Measurements from ENCODE around the gene TBX4.
"Not testable (repeated sequence)": the region's sequence is repeated elsewhere in the genome, so short reads cannot be mapped to it uniquely, and the experiment has no call there.

The TBX4 gene

DNA sequence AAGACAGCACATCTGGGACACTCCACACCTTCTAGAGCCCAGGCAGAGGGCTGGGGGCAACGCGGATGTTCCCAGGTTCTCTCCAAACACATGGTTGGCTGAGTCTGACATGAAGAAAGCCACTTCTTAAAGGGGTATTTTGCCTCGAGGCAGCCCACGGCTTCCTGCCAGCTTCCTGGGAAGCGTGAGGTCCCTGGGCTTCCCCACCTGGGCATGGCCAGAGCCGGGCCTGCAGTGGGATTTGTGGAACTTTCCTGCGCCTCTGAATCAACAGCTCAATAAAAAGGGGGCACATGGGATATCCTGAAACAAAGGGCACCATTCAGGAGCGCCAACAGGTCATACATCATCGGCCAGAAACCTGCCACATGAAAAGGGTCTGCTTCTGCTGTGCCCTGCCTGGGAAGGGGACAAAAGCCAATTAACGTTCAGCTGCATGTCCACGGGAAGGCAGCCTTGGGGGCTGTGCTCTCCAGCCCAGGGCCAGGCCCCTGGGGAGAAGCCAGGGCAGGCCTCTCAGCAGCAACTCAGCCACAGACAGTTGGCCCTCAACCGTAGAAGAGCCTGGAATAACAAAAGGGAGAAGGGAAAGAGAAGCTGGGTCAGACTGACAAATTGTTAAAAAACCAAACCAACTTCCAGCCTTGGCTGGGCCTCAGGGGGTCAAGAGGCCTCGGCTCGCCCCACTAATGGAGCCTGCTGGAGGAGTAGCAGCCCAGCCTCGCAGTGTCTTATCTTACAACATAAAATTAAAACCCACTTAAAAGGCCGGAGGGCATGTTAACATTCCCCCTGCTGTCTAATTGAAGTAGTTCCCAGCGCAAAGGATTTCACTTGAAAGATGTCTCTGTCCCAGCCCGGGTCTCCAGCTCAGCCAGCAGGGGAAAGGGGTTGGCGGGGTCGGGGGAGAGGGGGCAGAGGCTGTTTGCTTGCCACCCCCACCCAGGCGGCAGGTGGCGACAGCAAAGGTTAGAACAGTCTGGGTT, 34.2 kb downstream of the TBX4 start:
- no peak for DNase-seq

DNA sequence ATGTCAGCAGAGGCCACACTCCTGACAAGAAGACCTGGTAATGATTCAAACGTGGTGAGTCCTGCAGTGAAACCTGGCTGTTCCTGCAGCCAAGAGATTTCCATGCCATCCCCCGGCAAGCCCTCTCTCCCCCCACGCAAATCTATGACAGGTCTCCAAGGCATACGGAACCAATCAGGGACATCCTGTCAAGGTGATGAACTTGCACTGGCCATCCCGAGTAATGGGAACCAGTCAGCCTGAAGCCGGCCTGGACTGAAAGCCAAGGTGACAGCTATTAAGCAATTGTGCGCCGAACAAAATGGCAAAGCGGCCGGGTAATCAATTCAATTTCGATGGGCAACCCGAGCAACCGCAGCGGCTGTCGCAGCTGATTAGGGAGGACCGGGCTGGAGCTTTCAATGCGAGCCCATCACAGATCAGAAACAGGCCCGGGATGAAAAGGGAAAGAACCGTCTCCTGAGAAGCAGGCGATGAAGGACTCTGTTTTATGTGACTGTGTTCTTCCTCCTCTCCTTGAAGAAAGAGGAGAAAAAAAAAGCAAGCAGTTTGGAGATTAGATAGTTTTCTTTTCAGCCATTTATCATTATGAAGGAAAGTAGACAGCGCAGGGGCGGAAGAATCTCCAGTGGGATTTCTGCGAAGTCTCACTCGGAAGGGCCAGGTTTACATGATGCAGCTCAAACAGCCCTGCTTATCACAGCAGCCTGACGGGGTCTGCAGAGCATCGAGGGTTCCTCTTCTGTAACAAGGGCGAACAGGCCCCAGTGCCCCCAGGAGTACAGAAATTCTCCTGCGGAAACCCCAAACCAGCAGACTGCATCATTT, 35.2 kb downstream of the TBX4 start:
- no peak for DNase-seq

DNA sequence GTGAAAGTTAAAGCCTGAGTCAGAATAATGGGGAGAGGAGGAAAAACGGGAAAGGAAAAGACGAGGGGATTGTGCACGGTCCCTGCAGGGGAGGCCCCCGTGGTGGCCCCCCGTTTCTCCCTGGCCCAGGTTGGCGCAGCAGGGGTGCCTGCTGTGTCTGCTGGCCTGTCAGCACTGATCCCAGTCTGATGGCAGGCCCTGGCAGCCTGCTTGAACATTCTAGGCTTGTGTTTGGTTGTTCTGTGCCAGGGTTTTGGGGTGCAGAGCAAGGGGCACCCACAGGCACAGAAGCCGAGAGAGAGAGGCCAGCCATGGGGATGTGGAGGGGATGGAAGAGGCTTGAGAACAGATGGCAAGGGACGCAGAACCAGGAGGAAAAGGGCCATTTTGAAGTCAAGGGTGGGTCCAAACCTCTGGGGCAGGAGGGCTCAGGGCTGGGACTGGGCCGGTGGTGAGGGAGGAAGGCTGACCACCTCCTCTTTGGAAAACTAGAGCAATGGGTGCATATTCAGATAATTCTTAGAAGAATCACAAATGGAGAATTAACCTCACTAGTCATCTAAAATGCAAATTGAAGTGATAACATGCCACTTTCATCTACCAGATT, 35.9 kb downstream of the TBX4 start:
- DNase-seq: no peak

DNA sequence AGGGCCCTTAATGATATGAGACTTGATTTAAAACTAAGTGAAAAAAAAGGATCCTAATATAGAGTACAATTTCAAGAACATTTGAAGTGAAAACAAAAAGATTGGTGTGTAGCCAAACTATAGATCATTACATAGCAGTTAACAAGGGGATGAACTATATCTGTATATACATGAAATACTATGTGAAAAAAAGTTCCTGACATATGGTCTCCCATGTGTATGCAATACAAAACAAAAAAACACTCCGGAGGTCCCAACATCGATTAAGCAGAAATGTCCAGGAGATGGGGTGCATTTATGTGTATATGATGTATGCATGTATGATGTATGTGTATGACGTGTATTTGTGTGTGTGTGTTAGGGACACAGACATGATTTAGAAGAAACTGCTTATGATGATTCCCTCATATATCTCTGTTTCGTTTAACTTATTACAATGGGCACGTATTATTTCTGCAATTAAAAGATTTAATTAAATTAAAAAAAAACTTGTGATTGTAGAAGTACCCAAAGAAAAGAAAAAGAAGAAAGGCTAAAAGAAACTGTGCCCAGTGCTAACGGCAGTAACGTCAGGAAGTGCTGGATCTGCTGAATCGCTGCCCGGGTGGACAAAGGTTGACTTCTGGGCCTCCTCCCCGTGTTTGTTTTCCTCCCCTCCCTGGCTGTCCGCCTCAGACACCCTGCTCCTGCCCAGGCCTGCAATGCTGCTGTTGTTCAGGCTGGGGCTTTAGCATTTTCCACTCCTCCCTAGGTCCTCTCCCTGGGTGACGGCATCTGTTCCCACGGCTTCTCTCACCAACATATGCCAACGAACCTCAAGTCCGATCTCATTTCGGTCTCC, 36.9 kb downstream of the TBX4 start:
- no peak for DNase-seq

DNA sequence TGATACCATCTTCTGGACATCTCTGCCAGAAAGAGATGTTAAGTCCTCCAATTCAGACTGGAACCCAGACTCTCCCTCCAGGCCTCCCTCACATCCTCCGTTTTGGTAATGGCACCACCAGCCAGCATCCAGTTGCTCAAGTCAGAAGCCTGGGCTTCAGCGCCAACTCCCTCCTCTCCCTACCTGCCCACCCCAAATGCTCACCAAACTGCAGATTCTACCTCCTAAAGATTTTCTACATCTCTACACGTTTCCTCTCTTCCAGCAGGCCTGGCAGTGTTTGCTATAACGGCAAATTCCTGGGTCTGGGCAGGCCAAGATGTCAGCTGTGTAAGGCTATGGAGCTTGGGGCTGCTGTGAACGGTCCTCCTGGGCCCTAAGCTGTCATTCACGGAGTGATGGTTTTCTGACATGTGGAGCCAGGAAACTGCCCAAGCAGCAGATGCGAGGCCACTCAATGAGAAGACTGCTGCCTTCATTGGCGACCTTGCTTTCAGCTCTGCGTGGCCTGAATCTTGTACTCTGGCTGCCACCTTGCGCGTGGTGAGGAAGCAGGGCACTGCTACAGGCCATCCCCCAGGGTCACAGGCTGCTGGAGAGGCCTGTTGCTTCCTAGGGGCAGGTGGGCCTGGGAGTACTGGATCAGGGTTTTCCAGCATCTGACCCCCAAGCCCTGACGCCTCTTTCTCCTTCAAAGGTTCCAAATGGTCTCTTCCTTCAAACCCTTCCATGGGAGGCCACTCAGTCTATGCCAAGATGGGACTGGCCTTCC, 37.7 kb downstream of the TBX4 start:
- no peak for DNase-seq

DNA sequence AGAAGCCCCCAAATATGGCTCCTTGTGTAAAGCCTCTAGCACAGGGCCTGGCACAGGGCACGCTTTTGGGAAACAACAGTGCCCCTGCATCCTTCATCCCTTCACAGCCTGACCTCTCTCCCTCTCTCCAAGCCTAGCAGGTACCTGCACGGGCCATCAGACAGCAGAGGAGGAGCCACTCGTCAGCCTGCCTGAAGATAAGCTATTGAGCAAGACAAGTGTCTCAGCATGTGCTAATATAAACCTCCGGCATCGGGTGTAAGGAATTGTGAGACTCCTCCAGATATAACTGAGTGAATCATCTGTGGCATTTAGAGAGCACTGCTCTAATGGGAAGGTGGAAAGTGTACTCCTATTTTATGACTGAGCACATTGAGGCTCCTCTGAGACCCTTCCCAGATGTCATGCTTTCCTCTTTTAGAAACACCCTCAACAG, 38.3 kb downstream of the TBX4 start:
- no peak for DNase-seq

DNA sequence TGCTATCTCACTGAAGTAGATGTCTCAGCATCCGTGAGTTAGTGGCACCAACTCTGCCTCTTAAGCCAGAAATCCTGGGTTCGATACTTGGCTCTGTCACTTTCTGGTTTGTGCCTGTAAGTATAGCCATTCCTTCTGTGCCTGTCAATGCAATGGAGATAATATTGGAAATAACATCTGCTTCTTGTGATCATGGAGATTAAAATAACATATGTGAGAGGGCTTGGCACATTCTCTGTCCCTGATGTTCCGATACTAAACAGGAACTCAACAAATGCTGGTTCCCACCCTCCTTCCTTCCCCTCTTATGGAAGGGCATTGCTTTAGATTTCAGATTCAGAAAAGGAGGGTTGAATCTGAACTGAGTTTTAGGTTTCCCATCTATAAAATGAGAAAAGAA, 39.8 kb downstream of the TBX4 start:
- no peak for DNase-seq

DNA sequence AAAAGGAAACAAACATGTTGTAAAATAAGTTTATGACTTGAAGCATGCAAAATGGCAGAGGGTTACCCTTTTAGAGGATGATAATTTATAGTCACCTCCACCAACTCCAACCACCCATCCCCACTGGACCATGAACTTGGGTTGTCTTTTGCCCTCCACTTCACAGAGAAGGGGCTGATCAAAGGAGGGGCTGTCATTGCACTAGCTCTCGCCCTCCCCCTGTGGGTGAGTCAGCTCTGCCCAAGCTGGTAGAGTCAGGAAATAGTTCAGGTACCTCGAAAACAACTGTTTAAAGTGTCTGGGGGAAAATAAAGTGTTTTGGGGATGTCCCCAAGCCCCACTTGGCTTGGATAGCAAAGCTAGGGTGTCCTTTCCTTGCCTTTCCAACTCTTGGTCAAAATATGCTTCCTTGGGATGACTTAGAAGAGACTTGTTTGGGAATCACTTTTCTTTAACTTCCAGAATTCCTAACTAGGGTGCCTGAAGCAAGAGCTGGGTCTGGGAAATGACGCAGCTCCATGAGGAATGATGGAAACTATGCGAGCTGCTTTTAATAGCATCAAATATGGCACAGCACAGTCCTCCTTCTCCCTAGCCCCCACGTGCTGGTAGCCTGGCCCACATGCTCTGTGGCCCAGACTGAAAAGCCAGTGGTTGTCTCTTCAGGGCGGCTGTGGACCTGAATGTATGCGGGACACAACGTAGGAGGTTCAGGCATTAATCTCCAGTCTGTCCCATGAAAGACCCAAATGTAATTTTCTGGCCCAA, 40.7 kb downstream of the TBX4 start:
- DNase-seq: no peak

DNA sequence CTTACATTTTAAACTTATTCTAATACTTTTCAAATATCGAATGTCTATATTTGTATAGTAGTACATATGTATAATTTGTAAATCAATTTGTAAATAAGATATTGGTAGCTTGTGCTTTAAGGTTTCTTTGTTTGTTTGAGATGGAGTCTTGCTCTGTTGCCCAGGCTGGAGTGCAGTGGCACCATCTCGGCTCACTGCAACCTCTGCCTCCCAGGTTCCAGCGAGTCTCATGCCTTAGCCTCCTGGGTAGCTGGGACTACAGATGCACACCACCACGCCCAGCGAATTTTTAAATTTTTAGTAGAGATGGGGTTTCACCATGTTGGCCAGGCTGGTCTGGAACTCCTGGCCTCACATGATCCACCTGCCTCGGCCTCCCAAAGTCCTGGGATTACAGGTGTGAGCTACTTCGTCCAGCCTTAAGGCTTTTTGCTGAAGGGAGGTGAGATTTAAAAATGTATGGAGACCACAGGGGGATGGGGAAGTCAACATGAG, 41.7 kb downstream of the TBX4 start:
- DNase-seq: not testable (repeated sequence)

DNA sequence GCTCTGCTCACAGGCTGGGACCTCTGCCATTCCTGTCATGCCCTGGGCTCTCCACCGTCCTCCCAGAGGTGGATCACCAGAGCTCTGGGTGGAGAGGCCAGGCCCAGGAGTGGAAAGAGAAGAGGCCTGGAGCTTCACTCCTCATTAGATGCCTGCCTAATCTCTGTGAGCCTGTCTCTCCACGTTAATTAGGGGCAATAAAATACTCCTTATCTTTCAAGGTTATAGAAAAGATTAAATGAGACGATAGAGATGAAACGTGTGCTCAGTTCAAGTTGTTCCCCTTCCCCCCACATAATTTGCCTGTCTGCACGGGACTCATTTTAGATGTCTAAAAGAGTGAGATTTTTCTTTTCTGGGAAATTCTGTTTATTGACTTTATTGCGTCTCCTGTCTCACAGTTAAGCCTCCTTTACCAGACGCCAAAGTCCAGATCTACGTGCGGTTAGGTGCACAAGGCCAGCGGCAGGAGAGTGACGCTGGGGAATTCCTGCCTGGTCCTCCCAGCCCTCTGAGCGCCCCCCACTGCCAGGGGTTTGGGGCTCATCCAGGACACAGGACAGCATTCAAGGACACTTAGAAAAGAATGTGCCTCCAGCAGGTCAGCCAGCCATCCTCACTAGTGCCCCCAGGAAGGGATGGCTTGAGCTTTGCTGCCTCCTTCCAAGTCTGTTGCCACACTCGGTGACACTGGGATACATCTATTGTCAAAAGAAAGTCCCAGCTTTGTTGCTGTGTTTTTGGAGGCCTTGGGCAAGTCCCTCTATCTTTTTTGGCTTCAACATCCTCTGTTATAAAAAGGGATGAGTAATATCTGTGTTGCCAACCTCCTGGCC, 42.3 kb downstream of the TBX4 start:
- DNase-seq: no peak

DNA sequence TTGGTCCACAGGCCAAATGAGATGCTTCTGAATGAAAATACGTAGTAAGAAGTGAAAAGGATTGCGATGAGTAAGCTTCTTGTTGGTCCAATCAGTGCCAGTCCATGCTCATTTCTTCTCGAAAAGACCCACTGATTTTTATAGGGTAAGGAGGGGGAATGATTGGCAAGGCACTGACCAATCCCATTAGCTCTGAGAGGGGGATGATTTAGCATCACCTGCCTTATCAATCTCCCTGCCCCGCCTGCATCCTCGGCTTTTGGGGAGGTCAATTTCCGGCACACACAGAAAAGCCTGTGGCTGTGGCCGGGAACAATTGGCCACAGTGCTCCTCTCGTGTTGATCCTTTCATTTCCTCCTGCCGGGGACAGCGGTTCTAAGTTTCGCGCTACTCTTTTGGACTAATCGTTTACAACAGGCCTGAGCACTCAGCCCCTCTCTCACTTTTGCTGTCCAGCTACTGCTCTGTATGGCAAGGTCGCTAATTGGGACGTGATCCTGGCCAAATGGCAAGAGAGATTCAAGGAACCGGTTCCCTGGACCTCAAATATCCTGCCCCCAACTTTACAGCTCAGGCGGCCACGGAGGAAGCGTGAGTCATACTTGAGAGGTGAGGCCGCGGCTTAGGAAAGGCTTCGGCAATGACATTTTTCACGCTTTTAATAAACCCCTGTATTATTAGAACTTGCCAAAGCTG, 43.1 kb downstream of the TBX4 start:
- DNase-seq: no peak

DNA sequence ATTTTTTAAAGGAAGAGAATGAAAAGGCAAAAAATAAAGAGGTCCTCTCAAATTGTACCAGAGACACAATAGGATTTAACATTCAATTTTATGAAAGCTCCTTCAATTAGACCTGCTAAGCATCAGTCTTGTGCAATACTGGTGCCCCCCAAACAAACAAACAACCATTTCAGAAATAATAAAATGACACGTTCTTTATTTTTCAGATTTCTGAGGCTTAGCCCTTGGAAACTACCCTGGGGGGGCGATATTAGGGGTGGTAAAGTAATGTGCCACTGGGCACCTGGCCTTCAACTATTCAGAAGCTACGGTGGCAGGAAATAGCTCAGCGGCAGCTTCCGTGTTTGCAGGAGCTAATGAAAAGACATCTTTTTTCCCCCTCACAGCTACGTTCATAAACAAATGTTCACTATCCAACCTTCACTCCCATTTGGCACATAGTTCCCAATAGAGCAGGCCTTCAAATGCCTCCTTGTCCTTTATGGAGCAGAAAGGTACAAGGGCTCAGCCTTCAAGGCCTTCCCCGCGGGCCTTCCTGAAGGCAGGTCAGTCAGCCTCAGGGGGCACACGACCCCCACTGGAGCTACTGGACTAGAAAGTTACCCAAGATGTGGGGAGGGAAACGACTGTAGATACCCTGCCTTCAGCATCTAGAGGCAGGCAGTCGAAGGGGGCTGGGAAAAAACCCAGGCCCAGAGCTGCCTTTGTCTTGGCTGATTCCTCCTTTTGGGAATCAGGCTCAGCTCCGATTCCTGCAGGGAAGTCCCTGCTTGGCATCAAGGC, 44.1 kb downstream of the TBX4 start:
- DNase-seq: no peak

DNA sequence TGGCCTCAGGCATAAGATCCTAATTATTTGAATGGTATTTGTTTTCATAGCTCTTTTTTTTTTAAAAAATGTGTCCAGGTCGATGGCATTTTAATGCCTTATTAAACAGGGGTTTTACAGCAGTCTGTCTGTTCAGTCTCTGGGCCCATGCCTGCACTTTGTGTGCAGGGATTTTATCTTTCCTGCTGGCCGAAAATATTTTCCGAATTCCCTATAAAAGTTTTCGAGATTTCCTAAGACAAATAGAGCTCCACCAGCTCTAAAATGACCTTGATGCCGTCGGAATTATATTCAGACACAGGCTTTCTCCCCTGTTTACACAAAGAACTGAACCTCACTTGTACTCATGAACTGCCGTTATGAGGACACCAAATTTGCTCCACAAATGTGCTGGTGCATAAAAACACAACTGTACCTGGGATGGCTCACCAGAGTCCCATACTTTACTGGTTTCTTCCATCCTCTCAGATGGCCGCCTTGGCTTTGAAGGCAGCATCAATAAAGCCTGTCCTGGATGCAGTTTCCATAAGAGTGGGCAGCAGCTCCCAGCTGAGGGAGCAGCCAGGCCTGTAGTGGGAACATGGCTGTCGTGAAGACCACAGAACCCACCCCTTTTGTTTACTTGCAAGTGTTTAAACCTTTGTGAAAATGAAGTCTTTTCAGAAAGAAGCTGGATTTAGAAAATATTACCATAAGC, 44.9 kb downstream of the TBX4 start:
- no peak for DNase-seq

DNA sequence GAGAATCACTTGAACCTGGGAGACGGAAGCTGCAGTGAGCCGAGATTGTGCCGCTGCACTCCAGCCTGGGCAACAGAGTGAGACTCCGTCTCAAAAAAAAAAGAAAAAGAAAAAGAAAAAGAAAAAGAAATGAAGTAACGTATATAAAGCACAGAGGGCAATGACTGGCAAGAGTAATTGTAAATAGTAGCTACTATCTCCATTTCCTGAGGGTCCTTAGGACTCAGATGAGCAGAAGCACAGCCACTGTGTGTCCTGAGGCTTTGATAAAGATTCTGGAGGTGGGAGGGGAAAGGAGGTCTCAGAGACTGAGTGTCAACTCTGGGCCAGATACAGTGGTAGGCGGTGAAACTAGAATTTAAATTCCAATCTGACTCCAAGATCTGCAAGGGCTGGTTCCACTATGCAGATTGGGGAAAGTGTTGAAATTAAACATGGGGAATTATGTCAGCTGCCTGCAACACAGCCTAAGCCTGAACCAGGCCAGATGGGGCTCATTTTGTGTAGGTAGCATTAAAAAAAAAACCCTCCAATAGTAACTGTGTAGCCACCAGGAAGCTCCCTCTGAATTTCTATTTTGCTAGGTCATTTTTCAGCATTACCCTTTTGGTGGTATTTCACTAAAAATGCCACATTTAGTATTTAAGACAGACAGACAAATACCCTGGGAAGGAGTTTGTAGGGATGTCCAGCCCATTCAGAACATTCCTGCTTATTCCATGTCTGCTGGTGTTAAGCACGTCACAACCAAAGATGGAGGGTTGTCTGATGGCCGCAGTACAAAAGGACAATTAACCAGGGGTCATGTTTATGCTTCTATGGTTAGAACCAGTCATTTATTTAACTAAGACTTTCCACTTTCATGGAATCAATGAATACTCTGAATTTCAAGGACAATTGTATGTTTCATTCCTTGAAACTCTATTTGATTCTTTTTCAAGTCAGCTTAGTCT, 46.1 kb downstream of the TBX4 start:
- no peak for DNase-seq

DNA sequence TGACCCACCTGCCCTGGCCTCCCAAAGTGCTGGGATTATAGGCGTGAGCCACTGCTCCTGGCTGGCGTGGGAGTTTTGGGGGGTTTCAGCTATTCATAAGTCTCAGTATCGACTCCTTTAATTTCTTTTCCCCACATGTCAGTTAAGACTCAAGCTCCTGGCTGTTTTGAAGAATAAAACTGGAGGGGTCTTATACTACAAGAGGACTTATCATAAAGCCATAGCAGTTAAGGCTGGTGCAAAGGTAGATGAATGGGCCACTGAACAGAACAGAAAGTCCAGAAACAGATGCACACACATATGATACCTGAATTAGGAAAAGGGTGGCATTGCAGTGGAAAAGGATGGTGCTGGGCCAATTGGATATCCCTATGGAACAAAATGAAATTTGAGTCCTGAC, 47.4 kb downstream of the TBX4 start:
- DNase-seq: no peak

DNA sequence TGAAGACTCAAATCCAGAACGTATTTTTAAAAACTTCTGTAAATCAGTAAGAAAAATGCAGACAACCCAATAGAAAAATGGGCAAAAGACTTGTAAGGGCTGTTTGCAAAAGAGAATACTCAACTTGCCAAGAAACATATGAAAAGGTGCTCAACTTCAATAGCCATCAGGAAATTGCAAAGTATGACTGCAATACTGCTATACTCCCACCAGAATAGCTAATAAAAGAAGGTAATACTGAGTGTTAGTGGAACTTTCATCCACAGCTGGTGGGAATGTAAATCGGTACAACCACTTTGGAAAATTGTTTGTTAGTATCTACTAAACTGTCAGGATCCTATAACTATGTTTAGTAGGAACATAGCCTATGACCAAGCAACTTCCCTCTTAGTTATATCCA, 48.1 kb downstream of the TBX4 start:
- DNase-seq: no peak
